Neural cell (in vitro differentiated cells): Measurements from ENCODE around the gene CDC37. TPM values are rescaled to one million over a fixed set of nuclear protein-coding genes. Genes with fewer than 3 reads are reported as not detected.

Experiments
- H2AFZ ChIP-seq: fragments of 200-600, 300-800 bp; sonication (generic), shearing (Covaris generic); 2 replicates; pipeline ENCODE4 v1.6.0; 2014; ENCODE audit warnings: low read depth, mild to moderate bottlenecking, antibody characterized with exemption, low read length, moderate library complexity
- H3F3A ChIP-seq: fragments of 200-600 bp; shearing (Covaris generic); 2 replicates; pipeline ENCODE4 v1.6.1; 2016; ENCODE audit warnings: mild to moderate bottlenecking, moderate library complexity, mixed read lengths, antibody characterized with exemption, low read length; ENCODE audit not compliant: insufficient read depth, poor library complexity, severe bottlenecking
- H3K27ac ChIP-seq: fragments of 200-600, 300-800 bp; sonication (generic), shearing (Covaris generic); 2 replicates; pipeline ENCODE4 v1.5.1; 2014; ENCODE audit warnings: mild to moderate bottlenecking, low read length, moderate library complexity
- H3K27me3 ChIP-seq: fragments of 300-800, 200-600 bp; sonication (generic), shearing (Covaris generic); 2 replicates; pipeline ENCODE4 v1.6.0; 2014; ENCODE audit warnings: mild to moderate bottlenecking, low read depth, low read length, moderate library complexity; ENCODE audit not compliant: insufficient read depth
- H3K36me3 ChIP-seq: fragments of 300-800, 200-600 bp; sonication (generic), shearing (Covaris generic); 2 replicates; pipeline ENCODE4 v1.5.1; 2014; ENCODE audit warnings: mild to moderate bottlenecking, antibody characterized with exemption, low read length, moderate library complexity; ENCODE audit not compliant: insufficient read depth
- H3K4me2 ChIP-seq: fragments of 300-800, 200-600 bp; sonication (generic), shearing (Covaris generic); 2 replicates; pipeline ENCODE4 v1.6.0; 2014; ENCODE audit warnings: mild to moderate bottlenecking, low read length
- H3K4me3 ChIP-seq: fragments of 300-800, 200-600 bp; sonication (generic), shearing (Covaris generic); 2 replicates; pipeline ENCODE4 v1.5.1; 2014; ENCODE audit warnings: mild to moderate bottlenecking, low read length, moderate library complexity
- H3K79me2 ChIP-seq: fragments of 200-600 bp; shearing (Covaris generic); replicated peaks from 2 replicates; pipeline ENCODE4 v1.6.0; 2014; ENCODE audit warnings: mild to moderate bottlenecking, low read length, moderate library complexity; ENCODE audit not compliant: insufficient read depth
- H3K9ac ChIP-seq: fragments of 300-800, 200-600 bp; sonication (generic), shearing (Covaris generic); 2 replicates; pipeline ENCODE4 v1.6.1; 2016; ENCODE audit warnings: mild to moderate bottlenecking, low read length, mixed read lengths
- H3K9me2 ChIP-seq: fragments of 200-600 bp; shearing (Covaris generic); 2 replicates; pipeline ENCODE4 v1.6.1; 2016; ENCODE audit warnings: mild to moderate bottlenecking, low read length, mixed read lengths; ENCODE audit not compliant: insufficient read depth
- H3K9me3 ChIP-seq: fragments of 200-600, 300-800 bp; sonication (generic), shearing (Covaris generic); 2 replicates; pipeline ENCODE4 v1.6.1; 2016; ENCODE audit warnings: mild to moderate bottlenecking, mixed run types, low read length, moderate library complexity, mixed read lengths
- H4K20me1 ChIP-seq: fragments of 200-600 bp; shearing (Covaris generic); 2 replicates; pipeline ENCODE4 v1.6.1; 2016; ENCODE audit warnings: mild to moderate bottlenecking, mixed run types; ENCODE audit not compliant: insufficient read depth
- EP300 ChIP-seq: fragments of 450-650 bp; conservative IDR thresholded peaks from 2 replicates; pipeline ENCODE4 v1.6.1; 2014; ENCODE audit warnings: antibody characterized with exemption, mild to moderate bottlenecking, moderate library complexity; ENCODE audit not compliant: poor library complexity, severe bottlenecking
- EZH2 ChIP-seq: fragments of 200-600, 300-800 bp; shearing (Covaris generic), sonication (generic); IDR thresholded peaks from 2 replicates; pipeline ENCODE4 v1.6.1; 2014; ENCODE audit warnings: antibody characterized with exemption, low read length, borderline replicate concordance, mild to moderate bottlenecking; ENCODE audit not compliant: insufficient read depth, poor library complexity, severe bottlenecking
- MXI1 ChIP-seq: fragments of 450-650 bp; conservative IDR thresholded peaks from 2 replicates; pipeline ENCODE4 v1.6.1; 2014; ENCODE audit warnings: antibody characterized with exemption, mild to moderate bottlenecking; ENCODE audit not compliant: poor library complexity, severe bottlenecking
- POLR2AphosphoS5 ChIP-seq: IDR thresholded peaks from 2 replicates; pipeline ENCODE4 v1.6.1; 2012
- RAD21 ChIP-seq: fragments of 450-650 bp; conservative IDR thresholded peaks from 2 replicates; pipeline ENCODE4 v1.6.1; 2014; ENCODE audit warnings: antibody characterized with exemption, mild to moderate bottlenecking, moderate library complexity
- SMC3 ChIP-seq: fragments of 450-650 bp; conservative IDR thresholded peaks from 2 replicates; pipeline ENCODE4 v1.6.1; 2014; ENCODE audit warnings: antibody characterized with exemption, mild to moderate bottlenecking, moderate library complexity; ENCODE audit not compliant: poor library complexity
- TAF1 ChIP-seq: IDR thresholded peaks from 2 replicates; pipeline ENCODE4 v1.6.1; 2012; ENCODE audit warnings: low read depth
- polyA plus RNA-seq: library from polyadenylated mRNA; depleted of rRNA; stranded (reverse); fragments of >200 nt; gene quantifications from 2 replicates; pipeline ENCODE4 v1.2.3, GENCODE V29; 2014
- TF ChIP-seq, protein P1 (sequence below): IDR thresholded peaks from 2 replicates; pipeline ENCODE4 v1.6.1; 2012; ENCODE audit warnings: borderline replicate concordance
- TF ChIP-seq, protein P2 (sequence below): fragments of 450-650 bp; IDR thresholded peaks from 2 replicates; pipeline ENCODE4 v1.5.1; 2014; ENCODE audit warnings: antibody characterized with exemption, mild to moderate bottlenecking, moderate library complexity; ENCODE audit not compliant: poor library complexity, severe bottlenecking

Gene CDC37
- polyA plus RNA-seq, 1 donor from 2014 or later: 359 TPM

DNA sequence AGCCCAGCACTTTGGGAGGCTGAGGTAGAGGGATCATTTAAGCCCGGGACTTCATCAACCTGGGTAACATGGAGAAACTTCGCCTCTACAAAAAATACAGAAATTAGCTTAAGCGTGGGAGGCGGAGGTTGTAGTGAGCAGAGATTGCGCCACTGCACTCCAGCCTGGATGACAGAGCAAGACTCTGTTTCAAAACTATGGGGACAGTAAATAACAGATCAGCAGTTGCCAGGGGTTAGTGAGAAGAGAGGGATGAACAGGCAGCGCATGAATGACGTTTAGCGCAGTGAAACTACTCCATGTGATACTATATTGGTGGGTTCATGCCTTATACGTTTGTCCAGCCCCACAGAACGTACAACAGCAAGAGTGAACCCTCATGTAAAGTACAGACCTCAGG, 56.8 kb downstream of the CDC37 start:
- no peaks in the 10 kb centered on the region for H3K27me3 ChIP-seq
- H3K9me3 ChIP-seq: no peaks in the 10 kb centered on the region

DNA sequence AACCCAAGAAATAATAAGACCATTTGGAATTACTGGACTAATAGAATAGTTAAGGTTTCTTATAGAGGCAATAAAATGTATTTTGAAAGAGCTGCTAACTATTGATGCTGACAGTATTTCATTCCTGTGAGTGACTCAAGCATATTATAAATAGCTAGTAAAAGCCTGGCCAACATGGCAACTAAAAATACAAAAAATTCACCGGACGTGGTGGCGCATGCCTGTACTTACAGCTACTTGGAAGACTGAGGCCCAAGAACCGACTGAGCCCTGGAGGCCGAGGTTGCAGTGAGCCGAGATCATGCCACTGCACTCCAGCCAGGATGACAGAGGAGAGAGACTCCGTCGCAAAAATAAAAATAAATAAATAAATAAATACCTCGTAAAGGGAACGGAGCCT, 58.6 kb downstream of the CDC37 start:
- Histone ChIP-seq H3K27me3 (no peaks in the 10 kb centered on the region), H3K79me2 (no peaks in the 10 kb centered on the region), H3K9me2 (no peaks in the 10 kb centered on the region), H3K4me3 (no peak overlapping the region), H4K20me1 (no peaks in the 10 kb centered on the region), H2AFZ (no peak overlapping the region), H3K9ac (no peak overlapping the region), H3K27ac (no peak overlapping the region), H3K4me2 (no peak overlapping the region), H3F3A (no peaks in the 10 kb centered on the region), H3K36me3 (no peaks in the 10 kb centered on the region), H3K9me3 (no peaks in the 10 kb centered on the region)
- TF ChIP-seq EP300 (no peak), RAD21 (no peak), EZH2 (no peak), TAF1 (no peak), POLR2AphosphoS5 (no peak), MXI1 (no peak), SMC3 (no peak)
- TF ChIP-seq, protein P1, sequence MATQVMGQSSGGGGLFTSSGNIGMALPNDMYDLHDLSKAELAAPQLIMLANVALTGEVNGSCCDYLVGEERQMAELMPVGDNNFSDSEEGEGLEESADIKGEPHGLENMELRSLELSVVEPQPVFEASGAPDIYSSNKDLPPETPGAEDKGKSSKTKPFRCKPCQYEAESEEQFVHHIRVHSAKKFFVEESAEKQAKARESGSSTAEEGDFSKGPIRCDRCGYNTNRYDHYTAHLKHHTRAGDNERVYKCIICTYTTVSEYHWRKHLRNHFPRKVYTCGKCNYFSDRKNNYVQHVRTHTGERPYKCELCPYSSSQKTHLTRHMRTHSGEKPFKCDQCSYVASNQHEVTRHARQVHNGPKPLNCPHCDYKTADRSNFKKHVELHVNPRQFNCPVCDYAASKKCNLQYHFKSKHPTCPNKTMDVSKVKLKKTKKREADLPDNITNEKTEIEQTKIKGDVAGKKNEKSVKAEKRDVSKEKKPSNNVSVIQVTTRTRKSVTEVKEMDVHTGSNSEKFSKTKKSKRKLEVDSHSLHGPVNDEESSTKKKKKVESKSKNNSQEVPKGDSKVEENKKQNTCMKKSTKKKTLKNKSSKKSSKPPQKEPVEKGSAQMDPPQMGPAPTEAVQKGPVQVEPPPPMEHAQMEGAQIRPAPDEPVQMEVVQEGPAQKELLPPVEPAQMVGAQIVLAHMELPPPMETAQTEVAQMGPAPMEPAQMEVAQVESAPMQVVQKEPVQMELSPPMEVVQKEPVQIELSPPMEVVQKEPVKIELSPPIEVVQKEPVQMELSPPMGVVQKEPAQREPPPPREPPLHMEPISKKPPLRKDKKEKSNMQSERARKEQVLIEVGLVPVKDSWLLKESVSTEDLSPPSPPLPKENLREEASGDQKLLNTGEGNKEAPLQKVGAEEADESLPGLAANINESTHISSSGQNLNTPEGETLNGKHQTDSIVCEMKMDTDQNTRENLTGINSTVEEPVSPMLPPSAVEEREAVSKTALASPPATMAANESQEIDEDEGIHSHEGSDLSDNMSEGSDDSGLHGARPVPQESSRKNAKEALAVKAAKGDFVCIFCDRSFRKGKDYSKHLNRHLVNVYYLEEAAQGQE: no peak
- TF ChIP-seq, protein P2, sequence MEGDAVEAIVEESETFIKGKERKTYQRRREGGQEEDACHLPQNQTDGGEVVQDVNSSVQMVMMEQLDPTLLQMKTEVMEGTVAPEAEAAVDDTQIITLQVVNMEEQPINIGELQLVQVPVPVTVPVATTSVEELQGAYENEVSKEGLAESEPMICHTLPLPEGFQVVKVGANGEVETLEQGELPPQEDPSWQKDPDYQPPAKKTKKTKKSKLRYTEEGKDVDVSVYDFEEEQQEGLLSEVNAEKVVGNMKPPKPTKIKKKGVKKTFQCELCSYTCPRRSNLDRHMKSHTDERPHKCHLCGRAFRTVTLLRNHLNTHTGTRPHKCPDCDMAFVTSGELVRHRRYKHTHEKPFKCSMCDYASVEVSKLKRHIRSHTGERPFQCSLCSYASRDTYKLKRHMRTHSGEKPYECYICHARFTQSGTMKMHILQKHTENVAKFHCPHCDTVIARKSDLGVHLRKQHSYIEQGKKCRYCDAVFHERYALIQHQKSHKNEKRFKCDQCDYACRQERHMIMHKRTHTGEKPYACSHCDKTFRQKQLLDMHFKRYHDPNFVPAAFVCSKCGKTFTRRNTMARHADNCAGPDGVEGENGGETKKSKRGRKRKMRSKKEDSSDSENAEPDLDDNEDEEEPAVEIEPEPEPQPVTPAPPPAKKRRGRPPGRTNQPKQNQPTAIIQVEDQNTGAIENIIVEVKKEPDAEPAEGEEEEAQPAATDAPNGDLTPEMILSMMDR: no peak

More for the DNA sequence above, 56.8 kb downstream of the CDC37 start:
- Histone ChIP-seq H3K4me3 (no peak overlapping the region), H3K27ac (no peak overlapping the region), H3K4me2 (no peak overlapping the region), H2AFZ (no peak overlapping the region), H3K9me2 (no peaks in the 10 kb centered on the region), H4K20me1 (no peaks in the 10 kb centered on the region), H3K9ac (no peak overlapping the region), H3K36me3 (no peaks in the 10 kb centered on the region), H3F3A (no peaks in the 10 kb centered on the region), H3K79me2 (no peaks in the 10 kb centered on the region)
- TF ChIP-seq TAF1: no peak
- TF ChIP-seq, protein P1: no peak
- no peak for TF ChIP-seq MXI1
- no peak for TF ChIP-seq RAD21
- TF ChIP-seq SMC3: no peak
- TF ChIP-seq EZH2: no peak
- TF ChIP-seq EP300: no peak
- no peak for TF ChIP-seq POLR2AphosphoS5
- TF ChIP-seq, protein P2: no peak
